ENCODE data around the gene NFIX. TPM values are rescaled to one million over a fixed set of nuclear protein-coding genes. Genes with fewer than 3 reads are reported as not detected.

The NFIX gene
- total and polyA plus RNA-seq, 7 donors, result 10.6 to 104 (median 44.1) TPM

GRCh38 chr19:13117772-13118423 is 122.6 kb downstream of the NFIX start, which contains the start of gene NACC1:
Gene NACC1, plus strand, starts transcription at chr19:13118264. Its CDS starts 16,944 bp downstream, at chr19:13135208.
- Histone ChIP-seq H3K9me3 (no peaks in the 10 kb centered on the region), H3K27me3 (no peaks in the 10 kb centered on the region), H3K4me3 (peak within 1 kb of the TSS; percentile 91 to 99 (median 96)), H3K36me3 (peaks cover 0 to 24% (median 9%) of the 10 kb centered on the region in 4 donors), H3K4me1 (peaks cover 0 to 49% (median 43%) of the 10 kb centered on the region in 4 donors), H3K27ac (peak within 1 kb of the TSS; percentile 74 to 83 (median 78))
- peak; percentile 93 for DNase-seq
- TF ChIP-seq CTCF (IDR thresholded peaks at IDR 0.05) (no peak), POLR2AphosphoS5 (IDR thresholded peaks at IDR 0.05) (peak in 2 of 4 donors; percentile 30 to 36), EP300 (IDR thresholded peaks at IDR 0.05) (no peak), POLR2A (IDR thresholded peaks at IDR 0.05) (no peak)
- intact Hi-C loops (cut with DNase I), result loop anchor here (5.0 kb wide), 2 partner anchors 34 to 144 kb away; partner anchors contain the start of genes IER2 and STX10
- WGBS, 2 donors, result 1 to 3% methylated on average over 65 of the region's 65 CpGs

GRCh38 chr19:13118424-13119193 is 123.3 kb downstream of the NFIX start:
- Histone ChIP-seq H3K36me3 (peaks cover 0 to 17% (median 8%) of the 10 kb centered on the region in 4 donors), H3K9me3 (no peaks in the 10 kb centered on the region), H3K27me3 (no peaks in the 10 kb centered on the region), H3K4me1 (peaks cover 0 to 49% (median 43%) of the 10 kb centered on the region in 4 donors), H3K27ac (peak overlapping the region; percentile 60 to 77 (median 74)), H3K4me3 (peak overlapping the region; percentile 91 to 95 (median 92))
- peak; percentile 76 for DNase-seq
- intact Hi-C loops (cut with DNase I), result loop anchor here (5.0 kb wide), 2 partner anchors 34 to 144 kb away; partner anchors contain the start of genes IER2 and STX10
- no peak for TF ChIP-seq EP300 (IDR thresholded peaks at IDR 0.05)
- no peak for TF ChIP-seq CTCF (IDR thresholded peaks at IDR 0.05)
- TF ChIP-seq POLR2A (IDR thresholded peaks at IDR 0.05), result no peak
- TF ChIP-seq POLR2AphosphoS5 (IDR thresholded peaks at IDR 0.05), result no peak
- WGBS, 2 donors, result 1 to 2% methylated on average over 57 of the region's 57 CpGs

- H3K4me3 ChIP-seq, result peak overlapping the region in 2 of 4 donors; percentile 94 to 95
- 84 to 86% methylated on average over 8 of the region's 8 CpGs for WGBS, 2 donors
- no peaks in the 10 kb centered on the region for H3K27me3 ChIP-seq
- intact Hi-C loops (cut with DNase I), result loop anchor here (5.0 kb wide), 2 partner anchors 33 to 143 kb away; partner anchors contain the start of genes IER2 and STX10
- no peaks in the 10 kb centered on the region for H3K9me3 ChIP-seq
- peak overlapping the region in 2 of 4 donors; percentile 72 to 75 for H3K27ac ChIP-seq
- peaks cover 0 to 9% (median 4%) of the 10 kb centered on the region in 4 donors for H3K36me3 ChIP-seq
- no peak for DNase-seq
- TF ChIP-seq CTCF (IDR thresholded peaks at IDR 0.05) (no peak), POLR2AphosphoS5 (IDR thresholded peaks at IDR 0.05) (no peak), POLR2A (IDR thresholded peaks at IDR 0.05) (no peak), EP300 (IDR thresholded peaks at IDR 0.05) (no peak)
- H3K4me1 ChIP-seq, result peaks cover 0 to 49% (median 43%) of the 10 kb centered on the region in 4 donors
Observed at GRCh38 chr19:13119627-13120026, 124.4 kb downstream of the NFIX start.

GRCh38 chr19:13120031-13120430 is 124.8 kb downstream of the NFIX start:
- intact Hi-C loops (cut with DNase I), result no loop called here
- H3K4me3 ChIP-seq, result no peak overlapping the region
- no peaks in the 10 kb centered on the region for H3K9me3 ChIP-seq
- WGBS, 2 donors, result 85 to 86% methylated on average over 9 of the region's 9 CpGs
- H3K36me3 ChIP-seq, result peaks cover 0 to 5% (median 2%) of the 10 kb centered on the region in 4 donors
- no peak for DNase-seq
- H3K27me3 ChIP-seq, result no peaks in the 10 kb centered on the region
- no peak for TF ChIP-seq CTCF (IDR thresholded peaks at IDR 0.05)
- TF ChIP-seq POLR2A (IDR thresholded peaks at IDR 0.05), result no peak
- TF ChIP-seq POLR2AphosphoS5 (IDR thresholded peaks at IDR 0.05), result no peak
- TF ChIP-seq EP300 (IDR thresholded peaks at IDR 0.05), result no peak
- peaks cover 0 to 45% (median 42%) of the 10 kb centered on the region in 4 donors for H3K4me1 ChIP-seq
- no peak overlapping the region for H3K27ac ChIP-seq

Data from sigmoid colon (tissue), 7 donors.